ENCODE measurements around the gene C1orf167.

The C1orf167 gene

DNA sequence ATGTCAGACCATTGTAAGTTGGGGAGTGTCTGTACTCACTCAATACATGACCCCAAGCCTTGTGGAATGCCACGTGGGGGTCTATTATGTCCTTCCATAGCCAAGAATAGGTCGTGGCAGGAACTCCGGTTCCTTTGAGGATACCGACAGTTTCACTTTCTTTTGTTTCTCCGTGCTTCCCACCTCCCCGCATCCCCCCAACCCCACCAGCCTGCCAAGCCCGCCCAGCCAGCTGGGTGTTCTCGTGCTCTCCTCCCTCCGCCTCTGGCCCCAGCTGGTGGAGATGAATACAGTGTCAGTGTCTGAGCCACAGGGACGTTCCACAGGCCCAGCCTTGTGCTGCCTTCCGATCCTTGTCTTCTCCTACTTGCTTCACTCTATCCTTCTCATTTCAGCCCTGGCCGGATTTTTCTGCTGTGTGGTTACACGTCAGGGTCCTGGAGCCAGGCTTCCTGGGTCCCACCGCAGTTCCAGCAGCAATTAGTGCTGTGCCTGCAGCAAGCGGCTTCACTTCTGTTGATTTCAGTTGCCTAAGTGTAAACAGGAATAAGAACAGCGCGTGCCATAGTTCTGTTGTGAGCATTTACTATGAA is 30.2 kb upstream of the C1orf167 start:
- no peaks in the 10 kb centered on the region for H3K9me3 ChIP-seq (ENCODE audit: insufficient read depth, low read length)
- TF ChIP-seq, protein P1, sequence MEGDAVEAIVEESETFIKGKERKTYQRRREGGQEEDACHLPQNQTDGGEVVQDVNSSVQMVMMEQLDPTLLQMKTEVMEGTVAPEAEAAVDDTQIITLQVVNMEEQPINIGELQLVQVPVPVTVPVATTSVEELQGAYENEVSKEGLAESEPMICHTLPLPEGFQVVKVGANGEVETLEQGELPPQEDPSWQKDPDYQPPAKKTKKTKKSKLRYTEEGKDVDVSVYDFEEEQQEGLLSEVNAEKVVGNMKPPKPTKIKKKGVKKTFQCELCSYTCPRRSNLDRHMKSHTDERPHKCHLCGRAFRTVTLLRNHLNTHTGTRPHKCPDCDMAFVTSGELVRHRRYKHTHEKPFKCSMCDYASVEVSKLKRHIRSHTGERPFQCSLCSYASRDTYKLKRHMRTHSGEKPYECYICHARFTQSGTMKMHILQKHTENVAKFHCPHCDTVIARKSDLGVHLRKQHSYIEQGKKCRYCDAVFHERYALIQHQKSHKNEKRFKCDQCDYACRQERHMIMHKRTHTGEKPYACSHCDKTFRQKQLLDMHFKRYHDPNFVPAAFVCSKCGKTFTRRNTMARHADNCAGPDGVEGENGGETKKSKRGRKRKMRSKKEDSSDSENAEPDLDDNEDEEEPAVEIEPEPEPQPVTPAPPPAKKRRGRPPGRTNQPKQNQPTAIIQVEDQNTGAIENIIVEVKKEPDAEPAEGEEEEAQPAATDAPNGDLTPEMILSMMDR (IDR thresholded peaks at IDR 0.05; ENCODE audit: low read depth, low read length), result no peak
- no peak overlapping the region for H3K27ac ChIP-seq (ENCODE audit: low read length)
- H4K20me1 ChIP-seq (ENCODE audit: insufficient read depth, low read length), result no peaks in the 10 kb centered on the region
- no peak overlapping the region for H3K4me2 ChIP-seq (ENCODE audit: low read length)
- peaks cover 3% of the 10 kb centered on the region; the same call in 1 of the 2 replicates for H3K4me1 ChIP-seq (ENCODE audit: low read length)
- H3K27me3 ChIP-seq (ENCODE audit: low read depth, low read length), result no peaks in the 10 kb centered on the region
- no peak overlapping the region for H2AFZ ChIP-seq (ENCODE audit: low read depth, low read length)
- H3K4me3 ChIP-seq (ENCODE audit: low read length), result no peak overlapping the region
- H3K36me3 ChIP-seq (replicated peaks; ENCODE audit: low read depth, low read length), result no peaks in the 10 kb centered on the region
- no peak overlapping the region for H3K9ac ChIP-seq (ENCODE audit: low read length)
- H3K79me2 ChIP-seq (ENCODE audit: low read length), result no peaks in the 10 kb centered on the region

DNA sequence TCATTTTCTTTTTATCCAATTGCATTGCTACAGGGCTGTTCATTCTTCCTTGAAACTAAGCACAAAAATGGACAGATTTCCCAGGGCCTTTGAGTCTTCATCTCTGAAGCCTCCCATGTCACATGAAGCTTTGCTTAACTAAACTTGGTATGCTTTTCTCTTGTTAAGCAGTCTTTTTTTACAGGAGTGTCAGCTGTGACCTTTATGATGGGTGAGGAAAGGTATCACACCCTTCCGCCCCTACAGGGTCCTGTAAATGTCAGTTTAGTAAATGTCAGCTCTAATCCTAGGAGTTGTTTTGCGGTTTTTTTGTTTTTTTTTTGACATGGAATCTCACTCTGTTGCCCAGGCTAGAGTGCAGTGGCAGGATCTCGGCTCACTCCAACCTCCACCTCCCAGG is 28.7 kb upstream of the C1orf167 start:
- Histone ChIP-seq H3K4me2 (ENCODE audit: low read length) (no peak overlapping the region), H3K27me3 (ENCODE audit: low read depth, low read length) (no peaks in the 10 kb centered on the region), H3K27ac (ENCODE audit: low read length) (no peak overlapping the region), H2AFZ (ENCODE audit: low read depth, low read length) (no peak overlapping the region), H3K4me1 (ENCODE audit: low read length) (peaks cover 10% of the 10 kb centered on the region), H4K20me1 (ENCODE audit: insufficient read depth, low read length) (no peaks in the 10 kb centered on the region), H3K9ac (ENCODE audit: low read length) (no peak overlapping the region), H3K9me3 (ENCODE audit: insufficient read depth, low read length) (no peaks in the 10 kb centered on the region), H3K36me3 (replicated peaks; ENCODE audit: low read depth, low read length) (no peaks in the 10 kb centered on the region), H3K79me2 (ENCODE audit: low read length) (no peaks in the 10 kb centered on the region), H3K4me3 (ENCODE audit: low read length) (no peak overlapping the region)
- TF ChIP-seq, protein P1 (IDR thresholded peaks at IDR 0.05; ENCODE audit: low read depth, low read length), result no peak
- TF ChIP-seq EZH2phosphoT487 (IDR thresholded peaks at IDR 0.05; ENCODE audit: low read depth), result no peak

DNA sequence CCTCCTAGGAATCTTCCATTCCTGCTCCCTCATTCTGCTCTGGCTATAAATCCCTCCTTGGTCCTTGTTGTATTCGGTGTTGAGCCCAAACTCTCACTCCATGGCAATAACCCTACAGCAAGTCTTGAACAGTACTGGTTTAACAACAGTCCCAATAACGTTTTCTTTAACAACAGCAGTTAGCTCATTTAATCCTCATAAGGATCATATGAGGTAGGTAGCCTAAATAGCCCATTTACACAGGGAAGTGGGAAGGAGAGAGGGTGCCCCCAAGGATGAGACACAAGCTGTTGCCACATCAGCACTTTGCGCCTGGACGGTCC is 26.5 kb upstream of the C1orf167 start:
- Histone ChIP-seq H3K27ac (ENCODE audit: low read length) (no peak overlapping the region), H3K4me3 (ENCODE audit: low read length) (peak overlapping the region; percentile 97), H2AFZ (ENCODE audit: low read depth, low read length) (peak overlapping the region; percentile 86), H3K27me3 (ENCODE audit: low read depth, low read length) (no peaks in the 10 kb centered on the region), H3K4me1 (ENCODE audit: low read length) (peaks cover 10% of the 10 kb centered on the region), H3K9me3 (ENCODE audit: insufficient read depth, low read length) (no peaks in the 10 kb centered on the region), H3K4me2 (ENCODE audit: low read length) (peak overlapping the region; percentile 94), H3K36me3 (replicated peaks; ENCODE audit: low read depth, low read length) (no peaks in the 10 kb centered on the region), H3K79me2 (ENCODE audit: low read length) (no peaks in the 10 kb centered on the region), H4K20me1 (ENCODE audit: insufficient read depth, low read length) (no peaks in the 10 kb centered on the region), H3K9ac (ENCODE audit: low read length) (no peak overlapping the region)
- TF ChIP-seq EZH2phosphoT487 (IDR thresholded peaks at IDR 0.05; ENCODE audit: low read depth), result no peak
- TF ChIP-seq, protein P1 (IDR thresholded peaks at IDR 0.05; ENCODE audit: low read depth, low read length), result no peak

DNA sequence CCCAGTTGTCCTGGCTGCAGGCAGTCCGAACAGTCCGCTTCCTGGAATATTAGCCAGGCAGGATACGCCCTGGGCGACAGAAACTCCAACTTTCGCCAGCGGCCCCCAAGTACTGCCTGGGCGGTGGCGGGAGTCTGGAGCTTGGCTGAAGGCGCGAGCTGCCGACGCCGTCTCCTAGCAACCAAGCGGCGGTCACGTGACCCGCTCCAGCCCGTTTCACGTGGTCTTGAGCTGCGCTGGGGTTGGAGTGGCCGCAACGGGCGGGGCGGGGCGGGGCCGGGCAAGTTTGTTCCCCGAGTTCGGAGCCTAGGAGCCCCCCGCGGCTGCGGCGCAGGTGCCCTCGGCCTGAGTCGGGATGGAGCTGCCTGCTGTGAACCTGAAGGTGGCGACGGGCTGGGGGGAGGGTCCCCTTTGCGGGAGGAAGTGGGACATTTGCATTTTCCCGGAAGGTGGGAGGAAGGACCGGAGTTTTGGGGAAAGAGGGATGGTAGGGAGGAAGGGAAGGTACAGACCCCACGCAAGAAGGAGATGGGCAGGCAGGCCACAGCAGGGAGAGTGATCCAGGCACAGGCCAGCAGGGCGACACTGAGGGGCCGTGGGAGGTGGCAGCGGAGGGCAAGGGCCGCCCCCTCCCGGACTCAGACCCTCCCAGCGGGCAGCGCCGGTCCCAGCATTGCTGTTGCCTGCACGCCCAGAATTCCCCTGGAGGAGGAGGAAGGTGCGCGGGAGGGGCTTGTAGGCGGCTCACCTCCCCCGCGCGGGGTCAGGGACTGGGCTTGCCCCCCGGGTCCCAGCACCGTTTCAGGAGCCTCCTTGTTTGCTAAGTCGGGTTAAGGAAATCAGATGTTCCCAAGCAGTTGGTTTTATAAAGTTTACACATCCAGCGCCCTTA is 25.9 kb upstream of the C1orf167 start, which contains the start of gene AGTRAP:
AGTRAP (plus strand) TSS at position 283 of the 892 bp plus-strand sequence; CDS start at position 356, 73 bp downstream.
- H3K4me3 ChIP-seq (ENCODE audit: low read length), result peak within 1 kb of the TSS; percentile 97
- TF ChIP-seq, protein P1 (IDR thresholded peaks at IDR 0.05; ENCODE audit: low read depth, low read length), result no peak
- no peak for TF ChIP-seq EZH2phosphoT487 (IDR thresholded peaks at IDR 0.05; ENCODE audit: low read depth)
- no peaks in the 10 kb centered on the region for H3K79me2 ChIP-seq (ENCODE audit: low read length)
- H3K36me3 ChIP-seq (replicated peaks; ENCODE audit: low read depth, low read length), result no peaks in the 10 kb centered on the region
- H4K20me1 ChIP-seq (ENCODE audit: insufficient read depth, low read length), result no peaks in the 10 kb centered on the region
- H3K27me3 ChIP-seq (ENCODE audit: low read depth, low read length), result no peaks in the 10 kb centered on the region
- H3K27ac ChIP-seq (ENCODE audit: low read length), result no peak within 1 kb of the TSS
- peaks cover 10% of the 10 kb centered on the region for H3K4me1 ChIP-seq (ENCODE audit: low read length)
- H3K9ac ChIP-seq (ENCODE audit: low read length), result peak within 1 kb of the TSS; percentile 86
- H3K9me3 ChIP-seq (ENCODE audit: insufficient read depth, low read length), result no peaks in the 10 kb centered on the region
- peak within 1 kb of the TSS; percentile 86 for H2AFZ ChIP-seq (ENCODE audit: low read depth, low read length)
- H3K4me2 ChIP-seq (ENCODE audit: low read length), result peak within 1 kb of the TSS; percentile 94

Measured in OCI-LY3 (cell line).